SK-N-SH (cell line): ENCODE results near the gene SYNPR. TPM values are rescaled to one million over a fixed set of nuclear protein-coding genes. Genes with fewer than 3 reads are reported as not detected.

ENCODE experiments used
- CTCF ChIA-PET: fragments of 300-600, 350-600 bp; formaldehyde crosslinking; extraction: SDS; loops from one replicate; lab custom pipeline; 2021; lab: Yijun Ruan, JAX
- POLR2A ChIA-PET: fragments of 350-600 bp; sonication (Branson Sonifier 250); formaldehyde crosslinking; extraction: SDS; loops from one replicate; lab custom pipeline; 2020; ENCODE audit warnings: antibody characterized with exemption, inconsistent platforms; lab: Yijun Ruan, JAX
- DNase-seq: peaks from one replicate; pipeline ENCODE4 v3.0.0; 2012
- H2AFZ ChIP-seq: fragments of 200-600 bp; sonication (generic); 2 replicates; pipeline ENCODE4 v1.8.1; 2016; ENCODE audit warnings: antibody characterized with exemption, mild to moderate bottlenecking, low read depth
- H3F3A ChIP-seq: fragments of 200-600 bp; sonication (generic); replicated peaks from 2 replicates; pipeline ENCODE3; 2016; ENCODE audit warnings: antibody characterized with exemption, mild to moderate bottlenecking; ENCODE audit not compliant: insufficient read depth
- H3K27ac ChIP-seq, 2 experiments: fragments of 200-500 bp in 1 of 2; fragments of 200-600 bp in 1 of 2; sonication (Bioruptor generic) in 1 of 2; sonication (generic), shearing (Covaris generic) in 1 of 2; 2 replicates each; pipeline versions ENCODE4 v1.5.1 to v1.6.1; 2014 to 2016; ENCODE audit warnings: low read depth in 2 of 2, inconsistent platforms in 1 of 2, low read length in 1 of 2, mild to moderate bottlenecking in 1 of 2, mixed read lengths in 1 of 2
- H3K27me3 ChIP-seq: fragments of 200-600 bp; sonication (generic), shearing (Covaris generic); 2 replicates; pipeline ENCODE4 v1.6.1; 2016; ENCODE audit warnings: mixed run types; ENCODE audit not compliant: insufficient read depth
- H3K36me3 ChIP-seq, 2 experiments: fragments of 200-500 bp in 1 of 2; fragments of 200-600 bp in 1 of 2; sonication (Bioruptor generic) in 1 of 2; sonication (generic) in 1 of 2; replicated peaks in 1 of 2; 2 replicates each; pipeline versions ENCODE3 to v1.5.1; 2014 to 2016; ENCODE audit warnings: low read length in 1 of 2, mild to moderate bottlenecking in 1 of 2; ENCODE audit not compliant: insufficient read depth in 2 of 2, control insufficient read depth in 1 of 2
- H3K4me1 ChIP-seq, 2 experiments: fragments of 200-500 bp in 1 of 2; fragments of 200-600 bp in 1 of 2; sonication (Bioruptor generic) in 1 of 2; sonication (generic), shearing (Covaris generic) in 1 of 2; 2 replicates each; pipeline versions ENCODE4 v1.5.1 to v1.6.1; 2014 to 2016; ENCODE audit warnings: low read depth in 1 of 2, low read length in 1 of 2, mixed run types in 1 of 2; ENCODE audit not compliant: insufficient read depth in 2 of 2, control insufficient read depth in 1 of 2
- H3K4me2 ChIP-seq: fragments of 200-600 bp; sonication (generic), shearing (Covaris generic); 2 replicates; pipeline ENCODE4 v1.6.1; 2017; ENCODE audit warnings: mixed run types
- H3K4me3 ChIP-seq, 2 experiments: fragments of 200-500 bp in 1 of 2; fragments of 200-600 bp in 1 of 2; sonication (Bioruptor generic) in 1 of 2; sonication (generic), shearing (Covaris generic) in 1 of 2; 2 replicates each; pipeline versions ENCODE4 v1.5.1 to v1.8.1; 2014 to 2016; ENCODE audit warnings: low read depth in 2 of 2, inconsistent platforms in 1 of 2, low read length in 1 of 2, mild to moderate bottlenecking in 1 of 2, mixed read lengths in 1 of 2, moderate library complexity in 1 of 2
- H3K79me2 ChIP-seq: fragments of 200-600 bp; sonication (generic); 2 replicates; pipeline ENCODE4 v1.8.1; 2017; ENCODE audit warnings: mild to moderate bottlenecking; ENCODE audit not compliant: insufficient read depth
- H3K9ac ChIP-seq: fragments of 200-600 bp; sonication (generic); 2 replicates; pipeline ENCODE4 v1.6.1; 2017; ENCODE audit warnings: mixed run types
- H3K9me2 ChIP-seq: fragments of 200-600 bp; sonication (generic); 2 replicates; pipeline ENCODE4 v1.6.1; 2017; ENCODE audit warnings: mixed run types
- H3K9me3 ChIP-seq: fragments of 200-600 bp; sonication (generic); 2 replicates; pipeline ENCODE4 v1.6.1; 2017; ENCODE audit warnings: mixed run types, mild to moderate bottlenecking, moderate library complexity
- H4K20me1 ChIP-seq: fragments of 200-600 bp; sonication (generic); 2 replicates; pipeline ENCODE4 v1.6.1; 2017; ENCODE audit warnings: mild to moderate bottlenecking, mixed run types; ENCODE audit not compliant: insufficient read depth
- CTCF ChIP-seq: fragments of 200-600 bp; sonication (generic); IDR thresholded peaks from 2 replicates; pipeline ENCODE4 v1.6.1; 2017; ENCODE audit warnings: antibody characterized with exemption, mild to moderate bottlenecking, moderate library complexity
- ELF1 ChIP-seq: IDR thresholded peaks from 2 replicates; pipeline ENCODE4 v1.4.0; 2012
- EP300 ChIP-seq, 2 experiments: IDR thresholded peaks; 2 replicates each; pipeline versions ENCODE4 v1.4.0 to v1.6.1; 2012; ENCODE audit warnings: borderline replicate concordance in 1 of 2, low read depth in 1 of 2, low read length in 1 of 2
- FOSL2 ChIP-seq: IDR thresholded peaks from 2 replicates; pipeline ENCODE4 v1.4.0; 2012; ENCODE audit warnings: low read depth, mild to moderate bottlenecking, moderate library complexity, borderline replicate concordance
- FOXJ3 ChIP-seq: sonication (generic); formaldehyde crosslinking; IDR thresholded peaks from 2 replicates; pipeline ENCODE4 v1.5.1; 2020; ENCODE audit warnings: mild to moderate bottlenecking, missing genetic modification reagents
- FOXM1 ChIP-seq: IDR thresholded peaks from 2 replicates; pipeline ENCODE4 v1.4.0; 2012; ENCODE audit warnings: low read depth, mild to moderate bottlenecking
- POLR2AphosphoS5 ChIP-seq: IDR thresholded peaks from 2 replicates; pipeline ENCODE4 v1.6.1; 2012; ENCODE audit warnings: low read depth, low read length
- RAD21 ChIP-seq: IDR thresholded peaks from 2 replicates; pipeline ENCODE4 v1.6.1; 2012; ENCODE audit warnings: mild to moderate bottlenecking, low read length
- RCOR1 ChIP-seq: fragments of 150-350 bp; IDR thresholded peaks from 2 replicates; pipeline ENCODE4 v1.6.1; 2017; ENCODE audit warnings: antibody characterized with exemption, low read length
- REST ChIP-seq: IDR thresholded peaks from 2 replicates; pipeline ENCODE4 v1.6.1; 2012; ENCODE audit warnings: mild to moderate bottlenecking, low read depth, low read length, moderate library complexity
- RXRA ChIP-seq: IDR thresholded peaks from 2 replicates; pipeline ENCODE4 v1.4.0; 2012; ENCODE audit warnings: low read depth, mild to moderate bottlenecking, borderline replicate concordance
- SIN3A ChIP-seq: IDR thresholded peaks from 2 replicates; pipeline ENCODE4 v1.6.1; 2012; ENCODE audit warnings: low read depth, mild to moderate bottlenecking, low read length, moderate library complexity, borderline replicate concordance
- TEAD4 ChIP-seq: IDR thresholded peaks from 2 replicates; pipeline ENCODE4 v1.4.0; 2012; ENCODE audit warnings: mild to moderate bottlenecking, borderline replicate concordance; ENCODE audit not compliant: insufficient read depth
- WGBS: methylation state at CpG from one replicate; pipeline ENCODE4 v1.1.6; 2017; ENCODE audit warnings: low lambda C conversion rate; 5-methylcytosine and 5-hydroxymethylcytosine counted together
- polyA plus RNA-seq, 3 experiments: library from polyadenylated mRNA; depleted of rRNA; stranded (reverse); fragments of >200 nt; gene quantifications; 2 replicates each; pipeline ENCODE4 v1.2.3, GENCODE V29; 2012
- TF ChIP-seq, protein P1 (sequence below): IDR thresholded peaks from 2 replicates; pipeline ENCODE4 v1.4.0; 2012; ENCODE audit warnings: low read depth, borderline replicate concordance
- TF ChIP-seq, protein P2 (sequence below): IDR thresholded peaks from 2 replicates; pipeline ENCODE4 v1.4.0; 2012; ENCODE audit warnings: low read depth, borderline replicate concordance

SYNPR gene
- polyA plus RNA-seq, 1 of the 3 experiments (the other 2 are of a cell fraction): not detected

- H3K9ac ChIP-seq: no peak overlapping the region
- no peak overlapping the region for H3K4me2 ChIP-seq
- H3K4me1 ChIP-seq: no peaks in the 10 kb centered on the region
- no peaks in the 10 kb centered on the region for H3K36me3 ChIP-seq
- no peaks in the 10 kb centered on the region for H3K9me3 ChIP-seq
- H3F3A ChIP-seq: no peaks in the 10 kb centered on the region
- H3K9me2 ChIP-seq: no peaks in the 10 kb centered on the region
- H2AFZ ChIP-seq: no peak overlapping the region
- no peaks in the 10 kb centered on the region for H3K27me3 ChIP-seq
- DNase-seq: no peak
- no peaks in the 10 kb centered on the region for H4K20me1 ChIP-seq
- POLR2A ChIA-PET: interaction anchor here (0.6 kb wide), 1 partner anchor 360 kb away, joined by 3 read pairs; no protein-coding TSS in a partner anchor
- CTCF ChIA-PET: interaction anchor here (1.2 to 1.4 kb wide), 3 partner anchors 14 to 580 kb away, joined by 4 to 8 read pairs (median 7); no protein-coding TSS in a partner anchor
- no peaks in the 10 kb centered on the region for H3K79me2 ChIP-seq
- WGBS: 3% methylated on average over 1 of the region's 1 CpG
- H3K4me3 ChIP-seq: no peak overlapping the region
- TF ChIP-seq EP300 (IDR thresholded peaks at IDR 0.05; ENCODE audit: borderline replicate concordance in 1 of 2, low read depth in 1 of 2, low read length in 1 of 2) (no peak), POLR2AphosphoS5 (no peak), ELF1 (no peak), RCOR1 (no peak), FOXJ3 (CRISPR knock-in tag) (no peak), FOSL2 (no peak), RXRA (no peak), CTCF (no peak; the same call in 1 of the 2 replicates), FOXM1 (no peak), TEAD4 (no peak), REST (no peak), SIN3A (no peak), RAD21 (no peak; the same call in 1 of the 2 replicates)
- TF ChIP-seq, protein P1, sequence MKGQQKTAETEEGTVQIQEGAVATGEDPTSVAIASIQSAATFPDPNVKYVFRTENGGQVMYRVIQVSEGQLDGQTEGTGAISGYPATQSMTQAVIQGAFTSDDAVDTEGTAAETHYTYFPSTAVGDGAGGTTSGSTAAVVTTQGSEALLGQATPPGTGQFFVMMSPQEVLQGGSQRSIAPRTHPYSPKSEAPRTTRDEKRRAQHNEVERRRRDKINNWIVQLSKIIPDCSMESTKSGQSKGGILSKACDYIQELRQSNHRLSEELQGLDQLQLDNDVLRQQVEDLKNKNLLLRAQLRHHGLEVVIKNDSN: no peak
- TF ChIP-seq, protein P2, sequence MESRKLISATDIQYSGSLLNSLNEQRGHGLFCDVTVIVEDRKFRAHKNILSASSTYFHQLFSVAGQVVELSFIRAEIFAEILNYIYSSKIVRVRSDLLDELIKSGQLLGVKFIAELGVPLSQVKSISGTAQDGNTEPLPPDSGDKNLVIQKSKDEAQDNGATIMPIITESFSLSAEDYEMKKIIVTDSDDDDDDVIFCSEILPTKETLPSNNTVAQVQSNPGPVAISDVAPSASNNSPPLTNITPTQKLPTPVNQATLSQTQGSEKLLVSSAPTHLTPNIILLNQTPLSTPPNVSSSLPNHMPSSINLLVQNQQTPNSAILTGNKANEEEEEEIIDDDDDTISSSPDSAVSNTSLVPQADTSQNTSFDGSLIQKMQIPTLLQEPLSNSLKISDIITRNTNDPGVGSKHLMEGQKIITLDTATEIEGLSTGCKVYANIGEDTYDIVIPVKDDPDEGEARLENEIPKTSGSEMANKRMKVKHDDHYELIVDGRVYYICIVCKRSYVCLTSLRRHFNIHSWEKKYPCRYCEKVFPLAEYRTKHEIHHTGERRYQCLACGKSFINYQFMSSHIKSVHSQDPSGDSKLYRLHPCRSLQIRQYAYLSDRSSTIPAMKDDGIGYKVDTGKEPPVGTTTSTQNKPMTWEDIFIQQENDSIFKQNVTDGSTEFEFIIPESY: no peak
- TF ChIP-seq, all 33 proteins: peak for 0
- no peak overlapping the region for H3K27ac ChIP-seq
Observed at GRCh38 chr3:63245726-63246241, 32.3 kb upstream of the SYNPR start.
